IMR-90 (cell line): Measurements from ENCODE around the gene PPP1R10. TPM values are rescaled to one million over a fixed set of nuclear protein-coding genes. Genes with fewer than 3 reads are reported as not detected.

Experiments used
- ATAC-seq: fragments of 200-7000 bp; cut with Tn5 transposase; 2 replicates; pipeline ENCODE4 v1.9.1; 2020; ENCODE audit warnings: low read depth, mild to moderate bottlenecking, moderate library complexity
- BruUV-seq: library from RNA; stranded (reverse); fragments of 400-500 nt; replicated peaks from 2 replicates; lab custom pipeline; 2021; lab: Mats Ljungman, UMichigan
- CTCF ChIA-PET: fragments of 300-600 bp; formaldehyde crosslinking; extraction: SDS; loops from one replicate; lab custom pipeline; 2021; ENCODE audit warnings: antibody characterized with exemption; lab: Yijun Ruan, JAX
- POLR2A ChIA-PET: fragments of 300-600 bp; sonication (Branson Sonifier 250); formaldehyde crosslinking; loops from one replicate; lab custom pipeline; 2022; ENCODE audit warnings: antibody characterized with exemption; ENCODE audit not compliant: unreplicated experiment; lab: Charles Lee
- DNase-seq: peaks from one replicate; pipeline ENCODE4 v3.0.0; 2013
- H2AFZ ChIP-seq: replicated peaks from 2 replicates; pipeline ENCODE3; 2013; ENCODE audit warnings: low read length, mild to moderate bottlenecking; ENCODE audit not compliant: poor library complexity
- H2AK5ac ChIP-seq: 2 replicates; pipeline ENCODE4 v1.6.1; 2013; ENCODE audit warnings: low read depth, low read length, inconsistent platforms
- H2AK9ac ChIP-seq: replicated peaks from 2 replicates; pipeline ENCODE3; 2013; ENCODE audit warnings: mild to moderate bottlenecking, low read depth, low read length, moderate library complexity; ENCODE audit not compliant: poor library complexity
- H2BK120ac ChIP-seq: 2 replicates; pipeline ENCODE4 v1.6.1; 2013; ENCODE audit warnings: low read depth, low read length, inconsistent platforms
- H2BK15ac ChIP-seq: 3 replicates; pipeline ENCODE4 v1.6.1; 2013; ENCODE audit warnings: low read depth, low read length, inconsistent platforms
- H2BK20ac ChIP-seq: 2 replicates; pipeline ENCODE4 v1.6.1; 2013; ENCODE audit warnings: low read depth, mild to moderate bottlenecking, inconsistent platforms, low read length, moderate library complexity
- H2BK5ac ChIP-seq: 2 replicates; pipeline ENCODE4 v1.6.1; 2013; ENCODE audit warnings: mild to moderate bottlenecking, low read depth, low read length, inconsistent platforms; ENCODE audit not compliant: poor library complexity, severe bottlenecking
- H3K14ac ChIP-seq: replicated peaks from 2 replicates; pipeline ENCODE4 v1.6.1; 2013; ENCODE audit warnings: low read depth, low read length, inconsistent platforms
- H3K18ac ChIP-seq: 2 replicates; pipeline ENCODE4 v1.6.1; 2013; ENCODE audit warnings: low read depth, low read length, control low read depth
- H3K23ac ChIP-seq: 2 replicates; pipeline ENCODE4 v1.6.1; 2013; ENCODE audit warnings: low read depth, low read length, inconsistent platforms
- H3K27ac ChIP-seq: 2 replicates; pipeline ENCODE4 v1.5.1; 2013; ENCODE audit warnings: mild to moderate bottlenecking, control low read depth, low read length; ENCODE audit not compliant: insufficient read depth
- H3K27me3 ChIP-seq: 2 replicates; pipeline ENCODE4 v1.6.1; 2013; ENCODE audit warnings: low read length; ENCODE audit not compliant: control insufficient read depth, insufficient read depth
- H3K36me3 ChIP-seq: 2 replicates; pipeline ENCODE4 v1.6.1; 2013; ENCODE audit warnings: low read length, mixed read lengths; ENCODE audit not compliant: control insufficient read depth, insufficient read depth
- H3K4ac ChIP-seq: 2 replicates; pipeline ENCODE4 v1.6.1; 2013; ENCODE audit warnings: low read depth, low read length, inconsistent platforms
- H3K4me1 ChIP-seq: 2 replicates; pipeline ENCODE4 v1.6.1; 2013; ENCODE audit warnings: low read length, mixed read lengths; ENCODE audit not compliant: control insufficient read depth, insufficient read depth
- H3K4me2 ChIP-seq: 2 replicates; pipeline ENCODE4 v1.6.1; 2013; ENCODE audit warnings: low read depth, mild to moderate bottlenecking, control low read depth, low read length, moderate library complexity
- H3K4me3 ChIP-seq: 2 replicates; pipeline ENCODE4 v1.5.1; 2013; ENCODE audit warnings: low read depth, mild to moderate bottlenecking, control low read depth, low read length, moderate library complexity; ENCODE audit not compliant: insufficient read depth
- H3K56ac ChIP-seq: 2 replicates; pipeline ENCODE4 v1.6.1; 2013; ENCODE audit warnings: low read length, inconsistent platforms; ENCODE audit not compliant: insufficient read depth; ENCODE audit errors: extremely low read depth
- H3K79me1 ChIP-seq, 2 experiments: 2 replicates each; pipeline ENCODE4 v1.6.1; 2013; ENCODE audit warnings: low read length in 2 of 2, inconsistent platforms in 1 of 2, low read depth in 1 of 2
- H3K9ac ChIP-seq: 2 replicates; pipeline ENCODE4 v1.6.1; 2013; ENCODE audit warnings: low read depth, low read length, control low read depth
- H3K9me1 ChIP-seq: 2 replicates; pipeline ENCODE4 v1.6.1; 2013; ENCODE audit warnings: low read length, inconsistent platforms; ENCODE audit not compliant: insufficient read depth
- H3K9me3 ChIP-seq: 2 replicates; pipeline ENCODE4 v1.6.1; 2013; ENCODE audit warnings: low read length; ENCODE audit not compliant: control insufficient read depth, insufficient read depth
- H4K20me1 ChIP-seq: 2 replicates; pipeline ENCODE4 v1.6.1; 2013; ENCODE audit warnings: low read length, inconsistent platforms; ENCODE audit not compliant: insufficient read depth
- H4K5ac ChIP-seq: 2 replicates; pipeline ENCODE4 v1.6.1; 2013; ENCODE audit warnings: mild to moderate bottlenecking, low read depth, low read length, control low read depth
- H4K8ac ChIP-seq, 2 experiments: 2 replicates each; pipeline ENCODE4 v1.6.1; 2013; ENCODE audit warnings: low read depth in 2 of 2, low read length in 2 of 2, control low read depth in 1 of 2, inconsistent platforms in 1 of 2
- H4K91ac ChIP-seq: 2 replicates; pipeline ENCODE4 v1.6.1; 2013; ENCODE audit warnings: low read depth, low read length, inconsistent platforms; ENCODE audit not compliant: insufficient read depth
- CEBPB ChIP-seq: IDR thresholded peaks from 2 replicates; pipeline ENCODE4 v1.6.1; 2012; ENCODE audit warnings: low read depth, low read length, improper control_type of control experiment
- FOS ChIP-seq: fragments of 150-350 bp; IDR thresholded peaks from 2 replicates; pipeline ENCODE4 v1.6.1; 2016; ENCODE audit warnings: low read depth, low read length
- MXI1 ChIP-seq: IDR thresholded peaks from 2 replicates; pipeline ENCODE4 v1.6.1; 2012; ENCODE audit warnings: low read depth, mild to moderate bottlenecking, low read length, moderate library complexity, borderline replicate concordance
- WGBS, 2 experiments: methylation state at CpG; one replicate each; pipeline versions ENCODE4 v1.1.5 to v1.1.7; 2013; ENCODE audit warnings: missing lambda C conversion rate in 2 of 2; ENCODE audit not compliant: insufficient read length in 1 of 2; ENCODE audit errors: extremely low coverage in 2 of 2; 5-methylcytosine and 5-hydroxymethylcytosine counted together
- dilution Hi-C: fragments of 300-500 bp; cut with HindIII; formaldehyde crosslinking; loops from one replicate; pipeline ENCODE4 v1.14.3; 2018; ENCODE audit warnings: low sequenced_read_pairs; ENCODE audit not compliant: unreplicated experiment
- in situ Hi-C: fragments of 300-500 bp; cut with MboI; formaldehyde crosslinking; loops from 3 replicates; pipeline ENCODE4 v1.14.3; 2019; ENCODE audit warnings: low sequenced_read_pairs, inconsistent platforms, mixed read lengths
- intact Hi-C: fragments of 100-400 bp; cut with micrococcal nuclease; formaldehyde crosslinking; loops from 2 replicates; pipeline ENCODE4 v1.10.0; 2022
- polyA plus RNA-seq, 3 experiments: library from polyadenylated mRNA; depleted of rRNA; stranded (reverse); fragments of >200 nt; gene quantifications; 2 replicates each; pipeline ENCODE4 v1.2.3, GENCODE V29; 2012; ENCODE audit warnings: low replicate concordance in 1 of 3
- total RNA-seq: library from RNA; depleted of rRNA; stranded (reverse); fragments of >200 nt; gene quantifications from 2 replicates; pipeline ENCODE4 v1.2.3, GENCODE V29; 2012
- TF ChIP-seq, protein P1 (sequence below): fragments of 150-350 bp; IDR thresholded peaks from 2 replicates; pipeline ENCODE4 v1.6.1; 2017; ENCODE audit warnings: mild to moderate bottlenecking, antibody characterized with exemption, low read length, low read depth
- TF ChIP-seq, protein P2 (sequence below): conservative IDR thresholded peaks from 2 replicates; pipeline ENCODE4 v1.5.1; 2012; ENCODE audit warnings: mild to moderate bottlenecking, low read depth, low read length, improper control_type of control experiment

PPP1R10 gene
- total and polyA plus RNA-seq, 2 of the 4 experiments (the other 2 are of a cell fraction): 18.8 to 21.2 TPM

DNA sequence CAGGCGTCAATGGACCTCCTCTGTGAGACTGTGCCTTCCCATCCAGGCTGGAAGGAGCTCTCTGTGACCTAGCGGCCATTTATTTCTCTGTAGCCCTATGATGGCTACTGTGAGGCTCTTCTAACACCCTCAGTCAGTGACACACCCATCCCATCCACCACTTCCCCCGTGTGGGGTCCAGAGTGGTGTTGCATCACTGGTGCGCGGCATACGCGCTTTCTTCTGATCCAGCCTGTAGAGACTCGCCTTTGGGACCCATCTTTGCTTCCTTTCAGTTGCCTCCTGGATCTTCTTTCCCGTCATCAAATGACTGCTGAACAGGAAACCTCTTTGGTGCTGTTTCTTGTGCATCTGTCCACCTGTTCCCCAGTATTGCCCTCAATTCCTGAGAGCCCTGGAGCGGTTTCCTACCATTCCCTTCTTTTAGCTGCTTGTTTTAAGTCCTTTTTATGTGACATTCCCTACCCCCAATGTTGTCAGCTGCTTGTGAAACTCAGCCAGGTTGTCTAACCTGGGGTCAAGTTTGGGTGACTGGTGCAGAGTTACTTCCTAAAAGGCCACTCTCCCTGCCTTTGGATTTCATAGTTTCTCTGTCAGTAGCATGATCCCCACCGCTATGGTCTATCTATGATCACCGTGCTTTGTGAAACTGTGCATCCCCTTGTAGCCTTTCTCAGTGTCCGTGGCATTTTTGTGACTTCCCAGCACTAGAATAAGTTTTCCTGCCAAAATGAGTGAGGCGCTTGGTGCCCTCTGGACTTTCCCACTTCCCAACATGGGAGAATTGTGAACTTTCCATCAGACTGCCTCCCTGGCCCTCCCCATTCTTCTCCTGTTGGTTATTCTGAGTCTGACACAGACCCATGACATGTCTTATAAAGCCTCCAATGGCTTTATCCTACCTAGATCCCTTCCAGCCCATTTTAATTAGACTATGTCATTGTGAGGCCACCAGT is 54.3 kb downstream of the PPP1R10 start:
- POLR2A ChIA-PET: no interaction called here

More for the DNA sequence above, 54.3 kb downstream of the PPP1R10 start:
- Histone ChIP-seq H3K23ac (no peak overlapping the region), H3K36me3 (peaks cover 16% of the 10 kb centered on the region), H2AK9ac (no peak overlapping the region), H4K8ac (no peak overlapping the region), H2AK5ac (no peak overlapping the region), H2AFZ (no peak overlapping the region), H3K9me1 (peaks cover 2% of the 10 kb centered on the region; the same call in 1 of the 2 replicates), H3K9me3 (no peaks in the 10 kb centered on the region), H4K20me1 (peaks cover 8% of the 10 kb centered on the region; the same call in 1 of the 2 replicates), H3K4me2 (no peak overlapping the region), H3K4me3 (no peak overlapping the region), H3K18ac (no peak overlapping the region), H3K4me1 (peaks cover 2% of the 10 kb centered on the region), H2BK120ac (no peak overlapping the region), H2BK20ac (no peak overlapping the region), H3K79me1 (peaks cover 4 to 46% of the 10 kb centered on the region in 2 experiments), H4K91ac (no peak overlapping the region), H2BK15ac (no peak overlapping the region), H2BK5ac (no peak overlapping the region), H3K56ac (no peak overlapping the region), H3K27ac (no peak overlapping the region), H3K27me3 (no peaks in the 10 kb centered on the region), H3K9ac (no peak overlapping the region), H3K4ac (no peak overlapping the region), H4K5ac (no peak overlapping the region), H3K14ac (no peak overlapping the region)
- dilution Hi-C loops (no loop called here), in situ Hi-C loops (no loop called here), intact Hi-C loops (no loop called here)
- WGBS, 2 experiments: 98% methylated on average over 9 of the region's 14 CpGs; no CpG with 5 or more reads in 1 of the 2 experiments
- CTCF ChIA-PET: no interaction called here
- TF ChIP-seq, protein P1, sequence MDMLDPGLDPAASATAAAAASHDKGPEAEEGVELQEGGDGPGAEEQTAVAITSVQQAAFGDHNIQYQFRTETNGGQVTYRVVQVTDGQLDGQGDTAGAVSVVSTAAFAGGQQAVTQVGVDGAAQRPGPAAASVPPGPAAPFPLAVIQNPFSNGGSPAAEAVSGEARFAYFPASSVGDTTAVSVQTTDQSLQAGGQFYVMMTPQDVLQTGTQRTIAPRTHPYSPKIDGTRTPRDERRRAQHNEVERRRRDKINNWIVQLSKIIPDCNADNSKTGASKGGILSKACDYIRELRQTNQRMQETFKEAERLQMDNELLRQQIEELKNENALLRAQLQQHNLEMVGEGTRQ: no peak
- TF ChIP-seq MXI1 (no peak), FOS (no peak), CEBPB (no peak)
- TF ChIP-seq, protein P2, sequence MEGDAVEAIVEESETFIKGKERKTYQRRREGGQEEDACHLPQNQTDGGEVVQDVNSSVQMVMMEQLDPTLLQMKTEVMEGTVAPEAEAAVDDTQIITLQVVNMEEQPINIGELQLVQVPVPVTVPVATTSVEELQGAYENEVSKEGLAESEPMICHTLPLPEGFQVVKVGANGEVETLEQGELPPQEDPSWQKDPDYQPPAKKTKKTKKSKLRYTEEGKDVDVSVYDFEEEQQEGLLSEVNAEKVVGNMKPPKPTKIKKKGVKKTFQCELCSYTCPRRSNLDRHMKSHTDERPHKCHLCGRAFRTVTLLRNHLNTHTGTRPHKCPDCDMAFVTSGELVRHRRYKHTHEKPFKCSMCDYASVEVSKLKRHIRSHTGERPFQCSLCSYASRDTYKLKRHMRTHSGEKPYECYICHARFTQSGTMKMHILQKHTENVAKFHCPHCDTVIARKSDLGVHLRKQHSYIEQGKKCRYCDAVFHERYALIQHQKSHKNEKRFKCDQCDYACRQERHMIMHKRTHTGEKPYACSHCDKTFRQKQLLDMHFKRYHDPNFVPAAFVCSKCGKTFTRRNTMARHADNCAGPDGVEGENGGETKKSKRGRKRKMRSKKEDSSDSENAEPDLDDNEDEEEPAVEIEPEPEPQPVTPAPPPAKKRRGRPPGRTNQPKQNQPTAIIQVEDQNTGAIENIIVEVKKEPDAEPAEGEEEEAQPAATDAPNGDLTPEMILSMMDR: no peak
- ATAC-seq (no peak), DNase-seq (no peak)
- TSS peak; percentile 16 for BruUV-seq
